T-cell (primary cell): Measurements from ENCODE around the gene BCL2L11. TPM values are rescaled to one million over a fixed set of nuclear protein-coding genes. Genes with fewer than 3 reads are reported as not detected.
A peak's percentile ranks its signal among the peaks of the same experiment; 100 is the strongest.

Experiments used
- ATAC-seq, 4 experiments: fragments of 200-7000 bp in 3 of 4; fragments of 150-1000 bp in 1 of 4; cut with Tn5 transposase; replicated peaks in 1 of 4; 1 replicate in 3 of 4; 2 replicates in 1 of 4; pipeline ENCODE4 v1.10.0; 2021; ENCODE audit warnings: moderate library complexity in 3 of 4, mild to moderate bottlenecking in 2 of 4, moderate number of reproducible peaks in 1 of 4
- CTCF ChIA-PET, 2 donors: fragments of 300-600 bp; sonication (Branson Sonifier 250); formaldehyde crosslinking; loops; one replicate each; lab custom pipeline; 2022; ENCODE audit warnings: antibody characterized with exemption in 2 of 2; lab: Charles Lee
- POLR2A ChIA-PET, 2 donors: fragments of 300-600 bp; sonication (Branson Sonifier 250); formaldehyde crosslinking; loops; one replicate each; lab custom pipeline; 2022; ENCODE audit warnings: antibody characterized with exemption in 2 of 2; lab: Charles Lee
- DNase-seq, 35 experiments: peaks; one replicate each; pipeline versions ENCODE4 v3.0.0 to v3.0.0-alpha.2; 2013 to 2023
- H3K27ac ChIP-seq: one replicate; pipeline ENCODE4 v1.5.1; 2013; ENCODE audit warnings: low read length
- H3K27me3 ChIP-seq, 2 experiments: replicated peaks in 1 of 2; 1 replicate in 1 of 2; 2 replicates in 1 of 2; pipeline versions ENCODE4 v1.6.1 to v1.7.0; 2013; ENCODE audit warnings: low read length in 1 of 2, mixed read lengths in 1 of 2; ENCODE audit not compliant: control insufficient read depth in 2 of 2, insufficient read depth in 2 of 2; ENCODE audit errors: extremely low read depth in 1 of 2
- H3K36me3 ChIP-seq, 2 donors: 1 replicate in 1 of 2; 2 replicates in 1 of 2; pipeline versions ENCODE4 v1.6.1 to v1.7.0; 2013; ENCODE audit warnings: low read length in 1 of 2; ENCODE audit not compliant: control insufficient read depth in 2 of 2, insufficient read depth in 1 of 2; ENCODE audit errors: extremely low read depth in 1 of 2
- H3K4me1 ChIP-seq, 2 experiments: 1 replicate in 1 of 2; 2 replicates in 1 of 2; pipeline versions ENCODE4 v1.6.1 to v1.7.0; 2013; ENCODE audit warnings: low read length in 2 of 2, mixed read lengths in 1 of 2; ENCODE audit not compliant: insufficient read depth in 2 of 2, control insufficient read depth in 1 of 2; ENCODE audit errors: extremely low read depth in 1 of 2
- H3K4me3 ChIP-seq, 2 donors: 1 replicate in 1 of 2; 2 replicates in 1 of 2; pipeline versions ENCODE4 v1.5.1 to v1.7.0; 2013; ENCODE audit warnings: mild to moderate bottlenecking in 2 of 2, low read length in 1 of 2, moderate library complexity in 1 of 2; ENCODE audit not compliant: control insufficient read depth in 1 of 2; ENCODE audit errors: extremely low read depth in 1 of 2
- H3K9me3 ChIP-seq: 2 replicates; pipeline ENCODE4 v1.7.0; 2013
- H3K27ac Mint-ChIP-seq, 2 donors: one replicate each; pipeline ENCODE4 v1.8.0; 2020 to 2021; ENCODE audit warnings: mild to moderate bottlenecking in 2 of 2, mixed read lengths in 2 of 2
- H3K27me3 Mint-ChIP-seq, 2 donors: one replicate each; pipeline ENCODE4 v1.8.0; 2021 to 2022; ENCODE audit warnings: mixed read lengths in 2 of 2
- H3K36me3 Mint-ChIP-seq: one replicate; pipeline ENCODE4 v1.8.0; 2021; ENCODE audit warnings: mixed read lengths
- H3K4me1 Mint-ChIP-seq, 3 donors: one replicate each; pipeline ENCODE4 v1.8.0; 2020 to 2022; ENCODE audit warnings: mixed read lengths in 3 of 3, mild to moderate bottlenecking in 1 of 3
- H3K4me3 Mint-ChIP-seq, 3 donors: one replicate each; pipeline ENCODE4 v1.8.0; 2020 to 2022; ENCODE audit warnings: mild to moderate bottlenecking in 3 of 3, mixed read lengths in 3 of 3, moderate library complexity in 3 of 3
- H3K9me3 Mint-ChIP-seq, 3 donors: one replicate each; pipeline ENCODE4 v1.8.0; 2020 to 2022; ENCODE audit warnings: mixed read lengths in 3 of 3
- WGBS: methylation state at CpG from one replicate; pipeline ENCODE4 v1.1.5; 2013; ENCODE audit warnings: missing lambda C conversion rate; ENCODE audit not compliant: insufficient coverage; 5-methylcytosine and 5-hydroxymethylcytosine counted together
- total RNA-seq, 35 experiments: library from RNA in 6 of 35; stranded (reverse) in 6 of 35; fragments of 120-200 nt in 1 of 35; gene quantifications; one replicate each; pipeline versions ENCODE4 v1.2.1 to v1.2.4 and lab custom pipeline; 2013 to 2026

Gene BCL2L11
- total RNA-seq, 5 donors from 2014 or later (not counting 1 experiment from before 2014, with no cell fraction given) = 24.1 to 47.0 (median 34.6) TPM

DNA sequence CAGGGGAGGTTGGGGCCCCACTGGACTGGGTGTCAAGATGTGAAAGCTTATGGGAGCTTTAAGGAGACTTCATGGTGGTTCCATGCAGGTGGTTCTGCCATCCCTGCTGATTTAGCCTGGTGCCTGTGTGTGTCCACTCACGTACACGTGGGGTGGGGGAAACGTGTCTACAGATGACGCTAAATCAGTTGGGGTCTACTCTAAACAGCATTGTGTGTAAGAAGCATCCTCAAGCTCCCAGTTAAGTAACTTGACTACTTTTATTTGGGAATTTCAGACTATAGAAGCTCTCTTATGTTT, 47.1 kb downstream of the BCL2L11 start:
- Histone ChIP-seq H3K27me3 (peaks cover 0 to 4% of the 10 kb centered on the region in 2 experiments), H3K36me3 (peaks cover 5 to 16% of the 10 kb centered on the region in 2 donors), H3K27ac (no peak overlapping the region), H3K4me1 (peaks cover 7 to 17% of the 10 kb centered on the region in 2 experiments), H3K9me3 (no peaks in the 10 kb centered on the region), H3K4me3 (no peak overlapping the region)
- ChIA-PET CTCF (no interaction called here), POLR2A (no interaction called here)
- peaks cover 10 to 27% (median 23%) of the 10 kb centered on the region in 3 donors for H3K4me1 Mint-ChIP-seq
- H3K4me3 Mint-ChIP-seq = no peak overlapping the region
- 82% methylated on average over 3 of the region's 4 CpGs for WGBS
- H3K27me3 Mint-ChIP-seq = no peaks in the 10 kb centered on the region
- DNase-seq (no peak), ATAC-seq (no peak)
- H3K36me3 Mint-ChIP-seq = peaks cover 22% of the 10 kb centered on the region
- H3K27ac Mint-ChIP-seq = no peak overlapping the region
- no peaks in the 10 kb centered on the region for H3K9me3 Mint-ChIP-seq

DNA sequence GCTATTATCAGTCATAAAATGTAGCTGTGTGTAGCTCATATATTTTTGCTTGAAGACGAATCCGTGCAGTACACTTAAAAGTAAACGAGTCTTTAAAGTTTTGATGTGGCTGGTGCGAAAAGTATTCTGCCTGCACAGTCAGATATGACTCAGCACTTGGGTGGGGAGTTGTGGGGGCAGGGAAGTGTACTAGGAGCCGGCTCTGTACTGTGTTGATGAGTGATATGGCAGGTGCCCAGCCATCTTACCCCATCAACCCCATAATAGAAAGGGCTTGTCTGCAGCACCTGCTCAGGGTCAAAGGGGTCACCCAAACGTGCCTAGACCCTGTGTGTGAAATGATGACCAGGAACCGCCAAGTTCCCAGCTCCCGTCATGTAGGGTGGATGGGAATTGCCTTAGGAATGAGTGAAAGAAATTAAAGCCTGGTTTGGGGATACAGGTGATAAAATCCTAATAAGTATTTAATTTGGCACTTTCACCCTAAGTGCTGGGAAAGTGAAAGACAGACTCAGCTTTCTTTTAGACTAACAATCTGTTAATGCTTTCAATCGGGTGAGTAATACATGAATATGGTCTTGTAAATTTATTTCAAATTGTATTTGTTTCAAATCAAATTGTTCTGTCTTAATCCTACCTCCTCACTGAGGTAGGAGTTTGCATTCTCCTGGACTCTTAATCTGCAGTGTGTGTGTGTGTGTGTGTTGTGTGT, 48.0 kb downstream of the BCL2L11 start:
- peak; percentile 50 to 88 (median 79) for ATAC-seq
- CTCF ChIA-PET = no interaction called here

DNA sequence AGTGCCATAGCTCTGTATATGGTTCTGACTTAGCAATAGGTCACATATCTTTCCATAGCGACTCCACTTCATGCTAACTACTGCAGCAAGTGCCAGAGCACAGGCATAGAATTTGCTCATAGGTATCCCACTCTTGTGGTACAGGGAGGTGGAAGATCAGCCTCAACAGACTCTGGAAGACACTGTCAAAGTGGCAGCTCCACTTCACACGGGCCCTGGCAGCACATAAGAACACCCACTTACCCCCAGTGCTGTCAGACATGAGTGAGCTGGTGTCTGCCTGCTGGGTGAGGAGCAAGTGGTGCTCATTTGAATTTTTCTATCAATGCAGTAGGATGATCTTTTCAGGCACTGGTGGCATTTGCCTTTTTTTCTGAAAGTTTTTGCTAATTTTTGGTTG, 48.6 kb downstream of the BCL2L11 start:
- peaks cover 12% of the 10 kb centered on the region for H3K36me3 Mint-ChIP-seq
- H3K36me3 ChIP-seq = peaks cover 2 to 14% of the 10 kb centered on the region in 2 donors
- no peak overlapping the region for H3K27ac Mint-ChIP-seq
- H3K9me3 ChIP-seq = no peaks in the 10 kb centered on the region
- DNase-seq = no peak
- H3K9me3 Mint-ChIP-seq = no peaks in the 10 kb centered on the region
- H3K4me3 Mint-ChIP-seq = no peak overlapping the region
- H3K27me3 ChIP-seq = peaks cover 0 to 7% of the 10 kb centered on the region in 2 experiments
- H3K4me1 Mint-ChIP-seq = peaks cover 5 to 21% (median 17%) of the 10 kb centered on the region in 3 donors
- no CpG with 5 or more reads among the region's 2 CpGs for WGBS
- H3K27ac ChIP-seq = no peak overlapping the region
- H3K4me1 ChIP-seq = peaks cover 2 to 10% of the 10 kb centered on the region in 2 experiments
- H3K4me3 ChIP-seq = no peak overlapping the region
- ChIA-PET POLR2A (no interaction called here), CTCF (no interaction called here)
- no peak for ATAC-seq
- H3K27me3 Mint-ChIP-seq = no peaks in the 10 kb centered on the region

More for the DNA sequence above, 48.0 kb downstream of the BCL2L11 start:
- POLR2A ChIA-PET = interaction anchor here in 1 of 2 donors (0.9 kb wide), 1 partner anchor 24 kb away, joined by 4 read pairs; no protein-coding TSS in a partner anchor
- Mint-ChIP-seq H3K27me3 (no peaks in the 10 kb centered on the region), H3K36me3 (peaks cover 16% of the 10 kb centered on the region), H3K27ac (peak overlapping the region in 1 of 2 donors; percentile 7), H3K9me3 (no peaks in the 10 kb centered on the region), H3K4me3 (no peak overlapping the region), H3K4me1 (peaks cover 5 to 21% (median 17%) of the 10 kb centered on the region in 3 donors)
- DNase-seq = peak in 16 of 35 experiments; percentile 5 to 35 (median 16)
- peaks cover 2 to 10% of the 10 kb centered on the region in 2 experiments for H3K4me1 ChIP-seq
- WGBS = 29% methylated on average over 7 of the region's 9 CpGs
- H3K27me3 ChIP-seq = peaks cover 0 to 7% of the 10 kb centered on the region in 2 experiments
- no peaks in the 10 kb centered on the region for H3K9me3 ChIP-seq
- no peak overlapping the region for H3K27ac ChIP-seq
- peaks cover 5 to 16% of the 10 kb centered on the region in 2 donors for H3K36me3 ChIP-seq
- no peak overlapping the region for H3K4me3 ChIP-seq

- no peak for DNase-seq
- no CpG with 5 or more reads among the region's 3 CpGs for WGBS
- Mint-ChIP-seq H3K4me3 (no peak overlapping the region), H3K27me3 (no peaks in the 10 kb centered on the region), H3K9me3 (no peaks in the 10 kb centered on the region), H3K27ac (no peak overlapping the region), H3K36me3 (peaks cover 7% of the 10 kb centered on the region), H3K4me1 (peaks cover 5 to 21% (median 17%) of the 10 kb centered on the region in 3 donors)
- ChIA-PET POLR2A (interaction anchor here in 1 of 2 donors (0.6 kb wide), 1 partner anchor 20 kb away, joined by 3 read pairs; no protein-coding TSS in a partner anchor), CTCF (no interaction called here)
- Histone ChIP-seq H3K4me3 (no peak overlapping the region), H3K27ac (no peak overlapping the region), H3K4me1 (peaks cover 2 to 10% of the 10 kb centered on the region in 2 experiments), H3K27me3 (peaks cover 0 to 7% of the 10 kb centered on the region in 2 experiments), H3K9me3 (no peaks in the 10 kb centered on the region), H3K36me3 (peaks cover 0 to 9% of the 10 kb centered on the region in 2 donors)
- no peak for ATAC-seq
These were observed 49.2 kb downstream of the BCL2L11 start for GRCh38 chr2:111169924-111170323.

DNA sequence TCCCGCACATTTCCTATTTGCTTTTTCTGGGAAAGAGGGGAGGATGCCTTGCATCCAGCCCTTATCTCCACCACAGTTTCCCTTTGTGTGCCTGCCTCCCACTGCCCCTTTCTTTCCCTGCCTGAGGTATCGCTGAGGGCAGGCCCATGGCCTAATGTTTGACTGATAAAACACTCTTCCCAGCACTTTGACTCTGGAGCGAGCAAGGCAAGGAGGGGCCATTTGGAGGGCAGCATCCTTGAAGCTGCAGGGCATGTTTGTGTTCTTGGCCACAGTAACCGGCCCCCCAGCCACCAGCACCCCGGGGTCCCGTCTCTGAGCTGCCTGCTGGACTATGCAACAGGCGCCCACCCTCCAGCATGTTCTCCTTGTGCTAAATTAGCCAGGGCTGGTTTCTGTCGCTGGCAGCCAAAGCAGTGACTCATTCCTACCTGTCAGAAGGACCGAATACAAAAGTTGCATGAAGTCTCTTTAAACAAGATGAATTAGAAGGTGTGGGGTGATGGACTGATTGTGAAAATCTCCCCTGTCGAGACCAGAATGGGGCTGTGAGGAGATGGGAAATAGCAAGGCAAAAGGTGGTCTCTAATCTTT, 50.7 kb downstream of the BCL2L11 start:
- Mint-ChIP-seq H3K36me3 (no peaks in the 10 kb centered on the region), H3K9me3 (no peaks in the 10 kb centered on the region), H3K27me3 (peaks cover 0 to 4% of the 10 kb centered on the region in 2 donors), H3K4me1 (peaks cover 5 to 21% (median 17%) of the 10 kb centered on the region in 3 donors), H3K4me3 (no peak overlapping the region), H3K27ac (no peak overlapping the region)
- Histone ChIP-seq H3K27me3 (peaks cover 0 to 11% of the 10 kb centered on the region in 2 experiments), H3K4me1 (peaks cover 2 to 10% of the 10 kb centered on the region in 2 experiments), H3K27ac (no peak overlapping the region), H3K9me3 (no peaks in the 10 kb centered on the region), H3K4me3 (no peak overlapping the region), H3K36me3 (no peaks in the 10 kb centered on the region)
- DNase-seq (no peak), ATAC-seq (no peak)
- WGBS = 68% methylated on average over 4 of the region's 10 CpGs
- ChIA-PET CTCF (no interaction called here), POLR2A (interaction anchor here in 1 of 2 donors (0.7 kb wide), 1 partner anchor 630 kb away, joined by 3 read pairs; no protein-coding TSS in a partner anchor)

DNA sequence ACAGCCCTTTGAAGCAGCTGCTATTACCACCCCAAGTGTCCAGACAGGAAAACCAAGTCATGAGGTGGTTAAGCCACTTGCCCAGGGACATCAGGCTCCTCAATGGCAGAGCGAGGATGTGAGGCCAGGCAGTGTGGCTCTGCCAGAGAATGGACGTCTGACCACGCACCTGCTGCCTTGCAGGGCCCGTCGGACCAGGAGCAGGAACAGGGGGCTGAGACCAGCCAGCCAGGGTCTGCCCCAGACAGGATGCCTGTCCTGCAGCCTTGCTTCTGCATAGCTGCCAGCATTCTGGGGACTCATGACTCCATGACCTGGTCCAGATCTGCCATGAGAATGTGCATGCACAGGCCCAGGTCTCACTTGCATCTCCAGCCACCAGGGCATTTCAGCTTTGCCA, 52.0 kb downstream of the BCL2L11 start:
- peaks cover 0 to 4% of the 10 kb centered on the region in 2 donors for H3K27me3 Mint-ChIP-seq

More for the DNA sequence above, 52.0 kb downstream of the BCL2L11 start:
- H3K9me3 ChIP-seq = no peaks in the 10 kb centered on the region
- H3K4me3 Mint-ChIP-seq = no peak overlapping the region
- no peak overlapping the region for H3K4me3 ChIP-seq
- H3K4me1 ChIP-seq = peaks cover 2 to 6% of the 10 kb centered on the region in 2 experiments
- ChIA-PET POLR2A (interaction anchor here in 1 of 2 donors (0.6 kb wide), 1 partner anchor 352 kb away, joined by 3 read pairs; no protein-coding TSS in a partner anchor), CTCF (no interaction called here)
- peaks cover 5 to 13% (median 12%) of the 10 kb centered on the region in 3 donors for H3K4me1 Mint-ChIP-seq
- no peak for DNase-seq
- H3K36me3 ChIP-seq = no peaks in the 10 kb centered on the region
- H3K27me3 ChIP-seq = peaks cover 0 to 17% of the 10 kb centered on the region in 2 experiments
- no peaks in the 10 kb centered on the region for H3K36me3 Mint-ChIP-seq
- ATAC-seq = no peak
- WGBS = 95% methylated on average over 5 of the region's 5 CpGs
- no peak overlapping the region for H3K27ac ChIP-seq
- H3K27ac Mint-ChIP-seq = no peak overlapping the region
- H3K9me3 Mint-ChIP-seq = no peaks in the 10 kb centered on the region
